Left lung (tissue), 10 donors: Measurements from ENCODE around the gene ICE2. TPM values are rescaled to one million over a fixed set of nuclear protein-coding genes. Genes with fewer than 3 reads are reported as not detected.

Experiments used
- ATAC-seq: fragments of 200-7000 bp; cut with Tn5 transposase; one replicate; pipeline ENCODE4 v1.9.1; 2020; ENCODE audit warnings: moderate library complexity
- DNase-seq, 4 donors: peaks; one replicate each; pipeline ENCODE4 v3.0.0-alpha.2; 2013 to 2020
- H3K27ac ChIP-seq, 2 donors: fragments of 200-600 bp; sonication (generic) in 1 of 2; one replicate each; pipeline versions ENCODE4 v1.5.0 to v1.8.0; 2020 to 2021
- H3K27me3 ChIP-seq, 2 donors: fragments of 200-600 bp; sonication (generic) in 1 of 2; one replicate each; pipeline versions ENCODE4 v1.5.0 to v1.8.0; 2020 to 2021
- H3K36me3 ChIP-seq, 2 donors: fragments of 200-600 bp; sonication (generic) in 1 of 2; one replicate each; pipeline versions ENCODE4 v1.5.0 to v1.8.0; 2020 to 2021
- H3K4me1 ChIP-seq, 2 donors: fragments of 200-600 bp; one replicate each; pipeline ENCODE4 v1.8.0; 2021
- H3K4me3 ChIP-seq, 2 donors: fragments of 200-600 bp; sonication (generic) in 1 of 2; one replicate each; pipeline versions ENCODE4 v1.5.0 to v1.8.0; 2020 to 2021; ENCODE audit warnings: mild to moderate bottlenecking in 1 of 2
- H3K9me3 ChIP-seq, 2 donors: fragments of 200-600 bp; sonication (generic) in 1 of 2; one replicate each; pipeline versions ENCODE4 v1.5.0 to v1.8.0; 2020 to 2021
- intact Hi-C, 2 donors: fragments of 100-400 bp; cut with DNase I; formaldehyde crosslinking; loops; one replicate each; pipeline versions ENCODE4 v1.11.2 to v1.14.2; 2022
- polyA plus RNA-seq, 6 donors: library from polyadenylated mRNA; unstranded; fragments of 120-200 nt; gene quantifications; one replicate each; pipeline ENCODE4 v1.2.1, GENCODE V29; 2013; ENCODE audit not compliant: insufficient read length in 6 of 6
- total RNA-seq, 2 donors: library from RNA; stranded (reverse); fragmentation: NEBNext Ultra II Directional; extraction: Animal tissue kit (Norgen Biotek cat#: 25700); gene quantifications; one replicate each; pipeline ENCODE4 v1.2.1, GENCODE V29; 2021
- TF ChIP-seq, protein P1 (sequence below), 2 donors: fragments of 200-600 bp; sonication (generic) in 1 of 2; IDR thresholded peaks; one replicate each; pipeline versions ENCODE4 v1.5.0 to v1.8.0; 2021; ENCODE audit warnings: antibody characterized with exemption in 2 of 2
- donor health status: DM: no; HTN: yes; CAD: no.
- donor health status: DM: no; HTN: no; CAD: no.

The ICE2 gene
- total and polyA plus RNA-seq, 8 donors, result 35.9 to 94.4 (median 80.8) TPM

DNA sequence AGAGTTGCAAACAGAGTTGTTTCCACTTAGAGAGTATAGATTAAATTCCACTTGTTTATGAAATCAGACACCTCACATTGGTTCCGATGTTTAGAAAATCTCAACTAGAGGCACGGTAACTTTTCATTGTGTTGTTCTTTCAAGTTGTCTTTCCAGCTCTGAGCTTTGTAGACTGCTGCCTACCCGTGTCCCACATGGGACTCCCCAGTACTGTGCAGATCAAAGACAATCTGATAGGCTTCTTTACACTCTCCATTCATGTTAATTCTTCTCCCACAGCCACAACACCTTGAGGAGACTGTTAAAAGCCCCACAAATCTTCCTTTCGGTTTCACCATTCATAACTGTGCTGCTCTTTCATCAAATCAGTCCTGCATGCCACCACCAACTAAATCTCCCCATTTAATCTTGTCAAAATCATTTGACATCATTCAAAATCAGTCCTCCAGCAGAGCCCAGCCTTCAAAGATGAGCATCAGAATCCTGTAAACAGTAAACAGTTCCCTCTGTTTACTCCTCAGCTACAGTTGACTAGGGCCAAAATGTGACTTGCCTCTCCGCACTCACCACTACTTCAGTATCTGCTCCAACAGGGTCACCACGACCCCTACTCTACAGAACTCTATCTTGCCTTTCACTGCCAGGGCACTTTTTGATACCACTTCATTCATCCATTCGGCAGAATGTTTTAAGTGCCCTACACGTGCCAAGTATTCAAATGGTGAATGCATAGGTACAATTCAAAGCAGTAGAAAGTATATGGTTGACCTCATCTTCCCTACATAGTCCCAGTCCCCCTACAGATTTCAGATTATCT, 89.5 kb downstream of the ICE2 start:
- ATAC-seq, result no peak
- Histone ChIP-seq H3K27ac (peak overlapping the region; percentile 25 to 95), H3K4me3 (peak overlapping the region in 1 of 2 donors; percentile 1), H3K27me3 (no peaks in the 10 kb centered on the region), H3K9me3 (no peaks in the 10 kb centered on the region), H3K4me1 (peaks cover 57 to 89% of the 10 kb centered on the region in 2 donors), H3K36me3 (peaks cover 0 to 25% of the 10 kb centered on the region in 2 donors)
- TF ChIP-seq, protein P1, sequence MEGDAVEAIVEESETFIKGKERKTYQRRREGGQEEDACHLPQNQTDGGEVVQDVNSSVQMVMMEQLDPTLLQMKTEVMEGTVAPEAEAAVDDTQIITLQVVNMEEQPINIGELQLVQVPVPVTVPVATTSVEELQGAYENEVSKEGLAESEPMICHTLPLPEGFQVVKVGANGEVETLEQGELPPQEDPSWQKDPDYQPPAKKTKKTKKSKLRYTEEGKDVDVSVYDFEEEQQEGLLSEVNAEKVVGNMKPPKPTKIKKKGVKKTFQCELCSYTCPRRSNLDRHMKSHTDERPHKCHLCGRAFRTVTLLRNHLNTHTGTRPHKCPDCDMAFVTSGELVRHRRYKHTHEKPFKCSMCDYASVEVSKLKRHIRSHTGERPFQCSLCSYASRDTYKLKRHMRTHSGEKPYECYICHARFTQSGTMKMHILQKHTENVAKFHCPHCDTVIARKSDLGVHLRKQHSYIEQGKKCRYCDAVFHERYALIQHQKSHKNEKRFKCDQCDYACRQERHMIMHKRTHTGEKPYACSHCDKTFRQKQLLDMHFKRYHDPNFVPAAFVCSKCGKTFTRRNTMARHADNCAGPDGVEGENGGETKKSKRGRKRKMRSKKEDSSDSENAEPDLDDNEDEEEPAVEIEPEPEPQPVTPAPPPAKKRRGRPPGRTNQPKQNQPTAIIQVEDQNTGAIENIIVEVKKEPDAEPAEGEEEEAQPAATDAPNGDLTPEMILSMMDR (IDR thresholded peaks at IDR 0.05), result no peak
- DNase-seq, result no peak
- intact Hi-C loops, result no loop called here

DNA sequence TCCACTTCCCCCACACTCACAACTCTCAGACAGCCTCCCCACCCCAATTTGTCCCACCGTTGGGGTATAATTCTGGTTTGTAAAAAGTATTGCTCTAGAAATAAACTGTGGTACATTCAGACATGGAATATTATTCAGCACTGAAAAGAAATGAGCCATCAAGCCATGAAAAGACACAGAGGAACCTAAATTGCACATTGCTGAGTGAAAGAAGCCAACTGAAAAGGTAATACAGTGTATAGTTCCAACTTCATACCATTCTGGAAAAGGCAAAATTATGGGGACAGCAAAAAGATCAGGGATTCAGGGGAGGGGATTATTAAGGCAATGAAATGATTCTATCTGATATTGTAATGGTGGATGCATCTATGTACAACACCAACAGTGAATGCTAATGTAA, 91.6 kb downstream of the ICE2 start:
- Histone ChIP-seq H3K27me3 (no peaks in the 10 kb centered on the region), H3K4me3 (no peak overlapping the region), H3K36me3 (peaks cover 0 to 46% of the 10 kb centered on the region in 2 donors), H3K9me3 (no peaks in the 10 kb centered on the region), H3K27ac (no peak overlapping the region), H3K4me1 (peaks cover 41 to 83% of the 10 kb centered on the region in 2 donors)
- ATAC-seq, result no peak
- intact Hi-C loops, result no loop called here
- DNase-seq, result no peak
- TF ChIP-seq, protein P1 (IDR thresholded peaks at IDR 0.05), result no peak

DNA sequence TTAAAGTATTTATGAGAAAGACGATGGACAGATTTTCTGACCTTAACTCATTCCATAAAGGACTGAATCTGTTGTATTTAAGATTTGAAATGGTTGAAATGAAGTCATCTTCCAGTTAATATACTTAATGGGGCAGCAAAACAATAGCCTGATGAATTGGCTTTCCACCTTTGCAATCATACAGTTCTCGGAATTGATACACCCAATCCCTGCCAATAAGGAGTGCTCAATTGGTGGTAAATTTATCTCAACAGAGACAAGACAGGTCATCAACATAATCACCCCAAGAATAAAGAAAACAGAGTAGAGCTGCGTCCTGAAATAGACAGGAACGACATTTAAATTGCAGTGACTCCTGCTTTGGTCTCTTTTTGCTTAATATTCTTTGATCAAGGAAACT, 92.3 kb downstream of the ICE2 start:
- Histone ChIP-seq H3K9me3 (no peaks in the 10 kb centered on the region), H3K27ac (no peak overlapping the region), H3K4me1 (peaks cover 35 to 81% of the 10 kb centered on the region in 2 donors), H3K27me3 (no peaks in the 10 kb centered on the region), H3K36me3 (peaks cover 0 to 53% of the 10 kb centered on the region in 2 donors), H3K4me3 (no peak overlapping the region)
- TF ChIP-seq, protein P1 (IDR thresholded peaks at IDR 0.05), result no peak
- no peak for ATAC-seq
- DNase-seq, result no peak
- intact Hi-C loops, result no loop called here

DNA sequence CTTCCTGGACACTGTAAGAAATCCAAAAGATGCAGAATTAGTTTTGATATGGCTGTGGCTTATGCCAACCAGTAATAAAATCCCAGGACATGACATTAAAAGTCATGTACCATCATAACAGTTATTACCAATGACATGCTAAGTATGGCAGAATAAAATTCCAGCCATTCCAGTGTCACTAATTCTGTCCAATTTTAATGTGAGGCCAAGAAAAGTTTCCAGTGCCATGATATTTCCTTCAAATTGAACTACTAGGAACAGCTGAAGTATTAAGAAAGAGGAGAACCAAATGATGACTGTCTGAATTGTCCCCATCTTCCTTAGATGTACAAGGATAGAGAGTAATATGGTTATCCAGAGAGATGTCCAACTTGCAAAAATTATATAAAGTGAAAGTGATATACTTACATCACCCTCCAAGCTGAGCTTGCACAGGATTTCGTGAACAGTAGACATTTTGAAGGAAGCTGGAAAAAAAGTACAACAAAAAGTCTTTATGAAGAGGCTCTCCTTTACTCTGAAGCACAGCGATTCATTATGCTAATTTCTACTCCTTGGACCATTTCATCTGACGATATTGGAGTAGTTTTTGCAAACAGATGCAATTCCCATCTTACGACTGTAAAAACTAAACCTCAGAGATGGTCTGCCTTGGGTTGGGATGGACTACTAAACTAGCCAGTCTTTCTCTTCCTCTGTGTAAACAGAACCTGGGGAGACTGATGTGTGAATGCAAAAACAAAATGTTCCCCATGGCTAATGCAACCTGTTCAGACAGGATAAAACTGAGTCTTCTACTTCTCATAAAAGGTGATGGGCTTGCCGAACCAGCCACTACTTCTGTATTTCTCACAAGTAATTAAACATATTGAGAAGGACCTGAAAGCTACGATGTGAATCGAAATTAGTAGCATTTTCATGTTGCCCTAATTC, 93.1 kb downstream of the ICE2 start:
- H3K4me1 ChIP-seq, result peaks cover 28 to 76% of the 10 kb centered on the region in 2 donors
- peaks cover 0 to 60% of the 10 kb centered on the region in 2 donors for H3K36me3 ChIP-seq
- DNase-seq (no peak), ATAC-seq (no peak)
- no peaks in the 10 kb centered on the region for H3K27me3 ChIP-seq
- TF ChIP-seq, protein P1 (IDR thresholded peaks at IDR 0.05), result no peak
- H3K9me3 ChIP-seq, result no peaks in the 10 kb centered on the region
- H3K4me3 ChIP-seq, result no peak overlapping the region
- intact Hi-C loops, result no loop called here
- no peak overlapping the region for H3K27ac ChIP-seq
